Esophagus muscularis mucosa (tissue), 3 donors: ENCODE measurements around the gene GBA3.

Source experiments
- POLR2AphosphoS5 ChIP-seq, 2 donors: sonication (generic); formaldehyde crosslinking; IDR thresholded peaks; one replicate each; pipeline ENCODE4 v1.6.1; 2017; ENCODE audit warnings: antibody characterized with exemption in 2 of 2
- TF ChIP-seq, protein P1 (sequence below), 3 experiments: fragments of 200-600 bp in 2 of 3; fragments of 450-650 bp in 1 of 3; sonication (generic) in 2 of 3; IDR thresholded peaks; one replicate each; pipeline ENCODE4 v1.5.1; 2017 to 2019; ENCODE audit warnings: antibody characterized with exemption in 3 of 3, mild to moderate bottlenecking in 2 of 3, moderate library complexity in 1 of 3

DNA sequence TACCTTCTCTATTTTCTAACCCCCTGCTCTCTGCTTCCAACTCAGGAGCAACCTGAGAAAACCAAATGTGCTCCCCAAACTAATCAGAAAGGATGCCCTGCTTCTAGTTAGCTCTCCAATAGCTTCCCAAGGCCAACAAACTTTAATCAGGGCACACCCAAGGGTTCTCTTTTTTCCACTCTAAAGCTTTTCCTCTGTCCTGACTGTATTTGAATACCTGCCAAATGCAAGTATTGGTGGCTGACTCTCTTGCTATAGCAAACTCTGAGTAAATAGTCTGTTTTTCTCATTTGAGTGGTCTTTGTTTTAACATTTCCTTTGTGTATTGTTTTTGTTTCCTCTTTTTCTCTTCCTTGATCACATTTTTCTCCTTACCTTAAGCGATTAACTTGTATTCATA is 52.5 kb downstream of the GBA3 start:
- no peak for TF ChIP-seq POLR2AphosphoS5 (IDR thresholded peaks at IDR 0.05)
- TF ChIP-seq, protein P1, sequence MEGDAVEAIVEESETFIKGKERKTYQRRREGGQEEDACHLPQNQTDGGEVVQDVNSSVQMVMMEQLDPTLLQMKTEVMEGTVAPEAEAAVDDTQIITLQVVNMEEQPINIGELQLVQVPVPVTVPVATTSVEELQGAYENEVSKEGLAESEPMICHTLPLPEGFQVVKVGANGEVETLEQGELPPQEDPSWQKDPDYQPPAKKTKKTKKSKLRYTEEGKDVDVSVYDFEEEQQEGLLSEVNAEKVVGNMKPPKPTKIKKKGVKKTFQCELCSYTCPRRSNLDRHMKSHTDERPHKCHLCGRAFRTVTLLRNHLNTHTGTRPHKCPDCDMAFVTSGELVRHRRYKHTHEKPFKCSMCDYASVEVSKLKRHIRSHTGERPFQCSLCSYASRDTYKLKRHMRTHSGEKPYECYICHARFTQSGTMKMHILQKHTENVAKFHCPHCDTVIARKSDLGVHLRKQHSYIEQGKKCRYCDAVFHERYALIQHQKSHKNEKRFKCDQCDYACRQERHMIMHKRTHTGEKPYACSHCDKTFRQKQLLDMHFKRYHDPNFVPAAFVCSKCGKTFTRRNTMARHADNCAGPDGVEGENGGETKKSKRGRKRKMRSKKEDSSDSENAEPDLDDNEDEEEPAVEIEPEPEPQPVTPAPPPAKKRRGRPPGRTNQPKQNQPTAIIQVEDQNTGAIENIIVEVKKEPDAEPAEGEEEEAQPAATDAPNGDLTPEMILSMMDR (IDR thresholded peaks at IDR 0.05): no peak
